Lower lobe of right lung (tissue), 2 donors: Measurements from ENCODE around the gene IMMT. TPM values are rescaled to one million over a fixed set of nuclear protein-coding genes. Genes with fewer than 3 reads are reported as not detected.

ENCODE experiments used
- ATAC-seq, 2 donors: fragments of 200-7000 bp; cut with Tn5 transposase; one replicate each; pipeline ENCODE4 v1.9.1; 2020 to 2022; ENCODE audit warnings: mild to moderate bottlenecking in 2 of 2, moderate library complexity in 2 of 2
- DNase-seq: peaks from one replicate; pipeline ENCODE4 v3.0.0-alpha.2; 2020
- H3K27ac ChIP-seq: fragments of 200-600 bp; one replicate; pipeline ENCODE4 v1.8.0; 2022
- H3K27me3 ChIP-seq: fragments of 200-600 bp; one replicate; pipeline ENCODE4 v1.8.0; 2022; ENCODE audit warnings: low read depth
- H3K36me3 ChIP-seq: fragments of 200-600 bp; one replicate; pipeline ENCODE4 v1.8.0; 2022; ENCODE audit warnings: mild to moderate bottlenecking
- H3K4me1 ChIP-seq: fragments of 200-600 bp; one replicate; pipeline ENCODE4 v1.8.0; 2022
- H3K4me3 ChIP-seq: fragments of 200-600 bp; one replicate; pipeline ENCODE4 v1.8.0; 2022; ENCODE audit warnings: mild to moderate bottlenecking
- H3K9me3 ChIP-seq: fragments of 200-600 bp; one replicate; pipeline ENCODE4 v1.8.0; 2022
- CTCF ChIP-seq: fragments of 200-600 bp; IDR thresholded peaks from one replicate; pipeline ENCODE4 v1.8.0; 2022; ENCODE audit warnings: antibody characterized with exemption, mild to moderate bottlenecking
- intact Hi-C: fragments of 100-400 bp; cut with DNase I; formaldehyde crosslinking; loops from one replicate; pipeline ENCODE4 v1.11.0; 2022
- total RNA-seq: library from RNA; stranded (reverse); fragmentation: NEBNext Ultra II Directional; extraction: Animal tissue kit (Norgen Biotek cat#: 25700); gene quantifications from one replicate; pipeline ENCODE4 v1.2.1, GENCODE V29; 2021
- donor health status: DM: no; HTN: yes; CAD: no; lungs with severe emphysema.

Gene IMMT
- total RNA-seq, 1 donor from 2014 or later: 58.0 TPM

GRCh38 chr2:86235196-86235980, 40.1 kb upstream of the IMMT start:
- ATAC-seq (no peak), DNase-seq (no peak)
- Histone ChIP-seq H3K27me3 (no peaks in the 10 kb centered on the region), H3K9me3 (no peaks in the 10 kb centered on the region), H3K4me3 (no peak overlapping the region), H3K27ac (no peak overlapping the region), H3K4me1 (no peaks in the 10 kb centered on the region), H3K36me3 (no peaks in the 10 kb centered on the region)
- intact Hi-C loops: no loop called here
- TF ChIP-seq CTCF: no peak

DNA sequence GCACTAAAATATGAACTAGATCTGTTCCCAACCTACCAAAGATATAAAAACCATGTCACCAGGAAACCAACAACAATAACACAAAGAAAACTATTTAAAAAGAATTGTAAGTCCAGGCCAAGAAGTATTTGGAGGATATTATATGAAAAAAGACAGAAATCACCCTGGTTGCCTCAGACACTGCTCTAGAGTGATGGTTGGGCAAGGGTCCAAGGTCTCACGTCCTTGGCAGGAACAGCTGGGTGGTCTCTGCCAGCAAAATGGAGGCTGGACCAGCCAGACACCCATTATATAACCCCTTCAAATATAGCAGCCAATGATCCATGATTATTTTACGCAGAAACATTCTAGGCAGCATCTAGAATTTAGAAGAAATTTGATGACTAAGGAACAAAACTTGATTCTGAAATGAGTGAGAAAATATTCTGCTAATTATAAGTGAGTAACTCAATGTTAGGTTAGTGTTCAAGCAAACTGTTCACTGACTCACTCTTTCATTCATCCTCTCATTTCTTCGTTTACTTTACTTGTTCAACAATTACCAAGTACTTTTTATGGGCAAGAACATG, 39.4 kb upstream of the IMMT start:
- no peak for TF ChIP-seq CTCF
- Histone ChIP-seq H3K27me3 (no peaks in the 10 kb centered on the region), H3K4me1 (no peaks in the 10 kb centered on the region), H3K27ac (peak overlapping the region; percentile 43), H3K9me3 (no peaks in the 10 kb centered on the region), H3K36me3 (no peaks in the 10 kb centered on the region), H3K4me3 (no peak overlapping the region)
- intact Hi-C loops: no loop called here
- ATAC-seq (no peak), DNase-seq (no peak)

DNA sequence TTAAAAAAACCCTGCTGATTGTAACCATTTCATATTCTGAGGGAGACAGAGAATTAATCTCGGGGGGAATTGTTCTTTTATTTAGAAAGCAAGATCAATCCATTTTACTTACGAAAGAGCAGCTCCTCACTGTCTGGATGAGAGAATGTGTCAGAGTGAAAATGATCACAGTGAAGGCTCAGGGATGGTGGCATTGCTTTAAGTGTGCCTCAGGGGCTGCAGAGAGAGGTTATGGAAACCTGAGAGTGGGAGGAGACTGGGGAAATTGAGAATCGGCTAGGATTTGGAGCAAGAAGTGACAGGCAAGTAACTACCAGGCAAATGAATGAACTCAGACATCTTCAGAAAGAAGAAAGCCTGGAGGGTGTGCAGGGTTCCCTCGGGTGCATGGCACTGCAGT, 38.2 kb upstream of the IMMT start:
- intact Hi-C loops: no loop called here
- TF ChIP-seq CTCF: no peak

GRCh38 chr2:86232910-86233309, 37.6 kb upstream of the IMMT start:
- no peak for DNase-seq
- H3K9me3 ChIP-seq: no peaks in the 10 kb centered on the region
- no peak for ATAC-seq
- no peaks in the 10 kb centered on the region for H3K4me1 ChIP-seq
- TF ChIP-seq CTCF: no peak
- intact Hi-C loops: no loop called here
- H3K36me3 ChIP-seq: no peaks in the 10 kb centered on the region
- H3K27ac ChIP-seq: no peak overlapping the region
- H3K4me3 ChIP-seq: no peak overlapping the region
- no peaks in the 10 kb centered on the region for H3K27me3 ChIP-seq

More for the DNA sequence above, 38.2 kb upstream of the IMMT start:
- H3K27me3 ChIP-seq: no peaks in the 10 kb centered on the region
- no peak overlapping the region for H3K4me3 ChIP-seq
- H3K9me3 ChIP-seq: no peaks in the 10 kb centered on the region
- ATAC-seq (no peak), DNase-seq (no peak)
- H3K36me3 ChIP-seq: no peaks in the 10 kb centered on the region
- no peak overlapping the region for H3K27ac ChIP-seq
- H3K4me1 ChIP-seq: no peaks in the 10 kb centered on the region

GRCh38 chr2:86232373-86232784, 37.1 kb upstream of the IMMT start:
- Histone ChIP-seq H3K4me1 (no peaks in the 10 kb centered on the region), H3K9me3 (no peaks in the 10 kb centered on the region), H3K27ac (no peak overlapping the region), H3K4me3 (no peak overlapping the region), H3K36me3 (no peaks in the 10 kb centered on the region), H3K27me3 (no peaks in the 10 kb centered on the region)
- ATAC-seq (peak in 1 of 2 donors; percentile 10), DNase-seq (no peak)
- TF ChIP-seq CTCF: no peak
- intact Hi-C loops: no loop called here
